B cell (primary cell): ENCODE data around the gene CXCL8.

ENCODE experiments used
- EZH2 ChIP-seq: IDR thresholded peaks from 2 replicates; pipeline ENCODE4 v1.6.1; 2012; ENCODE audit warnings: borderline replicate concordance, low read depth, mild to moderate bottlenecking, moderate library complexity, low read length; ENCODE audit not compliant: insufficient read depth, poor library complexity, severe bottlenecking
- TF ChIP-seq, protein P1 (sequence below): fragments of 200-600 bp; IDR thresholded peaks from one replicate; pipeline ENCODE4 v1.8.0; 2022; ENCODE audit warnings: antibody characterized with exemption, mild to moderate bottlenecking

DNA sequence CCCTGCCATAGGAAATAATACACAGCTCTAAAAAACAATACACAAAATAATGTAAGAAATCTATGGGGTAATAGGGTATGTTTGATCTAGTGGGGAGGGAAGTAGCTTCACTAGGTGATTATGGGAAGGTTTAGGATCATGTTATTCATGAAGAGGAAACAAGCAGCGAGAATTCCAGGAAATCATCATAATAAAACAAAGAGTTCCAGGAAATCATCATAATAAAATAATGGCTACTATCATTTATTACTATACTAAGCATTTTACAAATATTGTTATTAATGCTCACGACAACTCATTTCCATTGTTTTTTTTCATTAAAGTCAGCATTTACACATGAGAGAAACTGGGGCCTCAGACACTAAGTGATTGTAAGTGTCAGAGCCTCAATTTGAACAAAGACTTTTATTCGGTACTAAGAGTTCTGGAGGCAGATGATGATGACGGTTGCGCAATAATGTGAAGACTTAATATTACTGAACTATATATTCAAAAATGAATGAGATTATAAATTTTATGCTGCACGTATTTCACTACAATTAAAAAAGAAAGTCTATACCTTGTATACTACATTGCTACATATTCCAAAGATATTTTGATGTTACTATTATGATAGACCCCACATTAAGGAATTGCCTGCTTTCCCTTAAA is 12.2 kb upstream of the CXCL8 start:
- TF ChIP-seq, protein P1, sequence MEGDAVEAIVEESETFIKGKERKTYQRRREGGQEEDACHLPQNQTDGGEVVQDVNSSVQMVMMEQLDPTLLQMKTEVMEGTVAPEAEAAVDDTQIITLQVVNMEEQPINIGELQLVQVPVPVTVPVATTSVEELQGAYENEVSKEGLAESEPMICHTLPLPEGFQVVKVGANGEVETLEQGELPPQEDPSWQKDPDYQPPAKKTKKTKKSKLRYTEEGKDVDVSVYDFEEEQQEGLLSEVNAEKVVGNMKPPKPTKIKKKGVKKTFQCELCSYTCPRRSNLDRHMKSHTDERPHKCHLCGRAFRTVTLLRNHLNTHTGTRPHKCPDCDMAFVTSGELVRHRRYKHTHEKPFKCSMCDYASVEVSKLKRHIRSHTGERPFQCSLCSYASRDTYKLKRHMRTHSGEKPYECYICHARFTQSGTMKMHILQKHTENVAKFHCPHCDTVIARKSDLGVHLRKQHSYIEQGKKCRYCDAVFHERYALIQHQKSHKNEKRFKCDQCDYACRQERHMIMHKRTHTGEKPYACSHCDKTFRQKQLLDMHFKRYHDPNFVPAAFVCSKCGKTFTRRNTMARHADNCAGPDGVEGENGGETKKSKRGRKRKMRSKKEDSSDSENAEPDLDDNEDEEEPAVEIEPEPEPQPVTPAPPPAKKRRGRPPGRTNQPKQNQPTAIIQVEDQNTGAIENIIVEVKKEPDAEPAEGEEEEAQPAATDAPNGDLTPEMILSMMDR: no peak
- TF ChIP-seq EZH2: no peak
